Cardiac muscle cell (in vitro differentiated cells and primary cell): ENCODE data around the gene CD164L2. TPM values are rescaled to one million over a fixed set of nuclear protein-coding genes. Genes with fewer than 3 reads are reported as not detected.

Source experiments
- DNase-seq, 2 donors: peaks; one replicate each; pipeline versions ENCODE4 v3.0.0 to v3.0.0-alpha.2; 2010 to 2017; ENCODE audit warnings: low read depth in 1 of 2, low spot score in 1 of 2
- H3K27ac ChIP-seq: fragments of 200-600 bp; sonication (generic); 2 replicates; pipeline ENCODE4 v1.5.1; 2016
- H3K27me3 ChIP-seq: fragments of 200-600 bp; sonication (generic); 2 replicates; pipeline ENCODE4 v1.6.0; 2016; ENCODE audit warnings: control low read depth
- H3K36me3 ChIP-seq: fragments of 200-600 bp; sonication (generic); 2 replicates; pipeline ENCODE4 v1.5.1; 2016; ENCODE audit warnings: control low read depth
- H3K4me1 ChIP-seq: fragments of 200-600 bp; sonication (generic); 2 replicates; pipeline ENCODE4 v1.8.1; 2017; ENCODE audit warnings: low read depth, mild to moderate bottlenecking, mixed run types
- H3K4me3 ChIP-seq: fragments of 200-600 bp; sonication (generic); 2 replicates; pipeline ENCODE4 v1.5.1; 2016; ENCODE audit warnings: mild to moderate bottlenecking
- H3K9me3 ChIP-seq: fragments of 200-600 bp; sonication (generic); 2 replicates; pipeline ENCODE4 v1.5.1; 2017; ENCODE audit warnings: low read depth, mild to moderate bottlenecking, control low read depth
- polyA plus RNA-seq: library from polyadenylated mRNA; unstranded; fragments of >200 nt; fragmentation: Nextera tagmentation; extraction: Ambion mirVana; gene quantifications from 2 replicates; pipeline ENCODE4 v1.2.1, GENCODE V29; 2016
- total RNA-seq: library from RNA; depleted of rRNA; stranded (reverse); fragments of >200 nt; gene quantifications from 2 replicates; pipeline ENCODE4 v1.2.3, GENCODE V29; 2016
- TF ChIP-seq, protein P1 (sequence below): IDR thresholded peaks from 2 replicates; pipeline ENCODE4 v1.5.1; 2012; ENCODE audit warnings: low read depth, mild to moderate bottlenecking, low read length

Gene CD164L2
- total and polyA plus RNA-seq, 2 experiments from 2014 or later = 0.24 to 0.62 TPM

DNA sequence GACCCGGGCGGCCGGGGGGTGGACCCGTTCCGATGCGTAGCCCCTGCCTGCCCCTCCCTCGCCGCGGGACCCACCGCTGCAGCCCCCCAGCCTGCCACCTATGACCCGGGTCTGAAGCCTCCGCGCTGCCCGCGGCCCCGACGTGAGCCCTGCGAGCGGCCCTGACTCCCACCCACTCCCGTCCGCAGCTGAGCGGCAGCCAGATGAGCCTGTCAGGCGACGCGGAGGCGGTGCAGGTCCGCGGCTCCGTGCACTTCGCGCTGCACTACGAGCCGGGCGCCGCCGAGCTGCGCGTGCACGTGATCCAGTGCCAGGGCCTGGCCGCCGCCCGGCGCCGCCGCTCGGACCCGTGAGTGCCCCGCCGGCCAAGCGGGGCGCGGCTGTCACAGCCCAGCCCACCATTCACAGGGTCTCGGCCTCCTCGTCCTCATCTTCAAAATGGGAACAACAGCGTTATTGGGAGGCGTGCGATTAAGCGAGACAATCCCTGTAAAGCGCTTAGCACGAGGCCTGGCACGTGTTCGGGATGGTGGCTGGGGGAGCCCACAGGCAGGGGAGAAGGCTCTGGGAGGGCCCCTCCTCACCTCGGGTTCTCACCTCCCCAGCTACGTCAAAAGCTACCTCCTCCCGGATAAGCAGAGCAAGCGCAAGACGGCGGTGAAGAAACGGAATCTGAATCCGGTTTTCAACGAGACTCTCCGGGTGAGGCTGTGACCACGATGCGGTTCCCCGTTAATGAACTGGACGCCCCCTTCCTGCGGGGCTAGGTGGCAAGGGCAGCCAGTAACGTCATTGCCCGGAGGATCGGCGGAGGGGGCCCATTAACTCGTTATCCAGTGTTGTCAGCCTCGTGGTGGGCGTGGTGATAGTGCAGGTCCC lies 33.1 kb downstream of the CD164L2 start:
- peak; percentile 83 to 89 for DNase-seq
- peak overlapping the region; percentile 24 for H3K27ac ChIP-seq
- H3K27me3 ChIP-seq = no peaks in the 10 kb centered on the region
- H3K4me1 ChIP-seq = peaks cover 5% of the 10 kb centered on the region
- TF ChIP-seq, protein P1, sequence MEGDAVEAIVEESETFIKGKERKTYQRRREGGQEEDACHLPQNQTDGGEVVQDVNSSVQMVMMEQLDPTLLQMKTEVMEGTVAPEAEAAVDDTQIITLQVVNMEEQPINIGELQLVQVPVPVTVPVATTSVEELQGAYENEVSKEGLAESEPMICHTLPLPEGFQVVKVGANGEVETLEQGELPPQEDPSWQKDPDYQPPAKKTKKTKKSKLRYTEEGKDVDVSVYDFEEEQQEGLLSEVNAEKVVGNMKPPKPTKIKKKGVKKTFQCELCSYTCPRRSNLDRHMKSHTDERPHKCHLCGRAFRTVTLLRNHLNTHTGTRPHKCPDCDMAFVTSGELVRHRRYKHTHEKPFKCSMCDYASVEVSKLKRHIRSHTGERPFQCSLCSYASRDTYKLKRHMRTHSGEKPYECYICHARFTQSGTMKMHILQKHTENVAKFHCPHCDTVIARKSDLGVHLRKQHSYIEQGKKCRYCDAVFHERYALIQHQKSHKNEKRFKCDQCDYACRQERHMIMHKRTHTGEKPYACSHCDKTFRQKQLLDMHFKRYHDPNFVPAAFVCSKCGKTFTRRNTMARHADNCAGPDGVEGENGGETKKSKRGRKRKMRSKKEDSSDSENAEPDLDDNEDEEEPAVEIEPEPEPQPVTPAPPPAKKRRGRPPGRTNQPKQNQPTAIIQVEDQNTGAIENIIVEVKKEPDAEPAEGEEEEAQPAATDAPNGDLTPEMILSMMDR = no peak
- H3K36me3 ChIP-seq = no peaks in the 10 kb centered on the region
- peak overlapping the region; percentile 47 for H3K4me3 ChIP-seq
- H3K9me3 ChIP-seq = no peaks in the 10 kb centered on the region

DNA sequence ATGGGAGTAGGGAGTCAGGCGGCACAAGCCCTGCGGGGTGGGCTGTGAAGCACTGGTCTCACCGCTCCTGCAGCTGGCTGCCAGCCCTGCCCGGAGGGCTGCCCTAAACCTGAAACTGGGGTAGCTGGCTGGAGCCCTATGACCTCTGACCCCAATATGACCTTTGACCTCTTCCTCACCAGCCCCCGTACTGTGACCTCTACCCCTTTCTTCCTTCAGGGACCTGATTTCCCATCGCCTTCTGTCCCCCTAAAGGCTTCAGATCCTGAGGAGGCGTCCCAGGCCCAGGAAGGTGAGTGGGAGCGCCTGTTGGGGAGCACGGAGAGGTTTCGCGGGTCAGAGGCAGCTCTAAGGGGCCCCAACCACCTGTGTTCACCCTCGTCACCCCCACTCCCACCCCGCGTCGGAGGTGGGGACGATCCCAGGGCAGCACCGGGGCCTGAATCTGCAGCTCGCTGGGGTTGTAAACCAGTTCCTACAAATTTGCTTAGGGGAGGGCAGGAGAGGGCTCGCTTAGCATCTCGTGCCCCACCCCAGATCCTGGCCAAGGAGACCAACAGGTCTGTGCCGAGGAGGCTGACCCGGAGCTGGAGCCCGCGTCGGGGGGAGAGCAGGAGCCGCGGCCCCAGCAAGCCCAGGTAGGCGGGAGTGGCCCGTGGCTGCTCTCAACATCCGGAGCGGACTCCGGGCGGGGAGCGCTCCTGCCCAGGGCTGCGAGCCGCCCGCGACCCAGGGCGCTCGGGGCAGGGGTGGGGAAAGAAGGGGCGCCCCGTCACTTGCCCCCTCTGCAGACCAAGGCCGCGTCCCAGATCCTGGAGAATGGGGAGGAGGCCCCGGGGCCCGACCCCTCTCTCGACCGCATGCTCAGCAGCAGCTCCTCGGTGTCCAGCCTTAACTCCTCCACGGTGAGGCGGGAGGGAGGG lies 34.0 kb downstream of the CD164L2 start:
- TF ChIP-seq, protein P1 = no peak
- H3K27me3 ChIP-seq = no peaks in the 10 kb centered on the region
- DNase-seq = peak; percentile 31 to 69
- no peaks in the 10 kb centered on the region for H3K36me3 ChIP-seq
- H3K4me1 ChIP-seq = peaks cover 5% of the 10 kb centered on the region
- no peaks in the 10 kb centered on the region for H3K9me3 ChIP-seq
- peak overlapping the region; percentile 47 for H3K4me3 ChIP-seq
- no peak overlapping the region for H3K27ac ChIP-seq

DNA sequence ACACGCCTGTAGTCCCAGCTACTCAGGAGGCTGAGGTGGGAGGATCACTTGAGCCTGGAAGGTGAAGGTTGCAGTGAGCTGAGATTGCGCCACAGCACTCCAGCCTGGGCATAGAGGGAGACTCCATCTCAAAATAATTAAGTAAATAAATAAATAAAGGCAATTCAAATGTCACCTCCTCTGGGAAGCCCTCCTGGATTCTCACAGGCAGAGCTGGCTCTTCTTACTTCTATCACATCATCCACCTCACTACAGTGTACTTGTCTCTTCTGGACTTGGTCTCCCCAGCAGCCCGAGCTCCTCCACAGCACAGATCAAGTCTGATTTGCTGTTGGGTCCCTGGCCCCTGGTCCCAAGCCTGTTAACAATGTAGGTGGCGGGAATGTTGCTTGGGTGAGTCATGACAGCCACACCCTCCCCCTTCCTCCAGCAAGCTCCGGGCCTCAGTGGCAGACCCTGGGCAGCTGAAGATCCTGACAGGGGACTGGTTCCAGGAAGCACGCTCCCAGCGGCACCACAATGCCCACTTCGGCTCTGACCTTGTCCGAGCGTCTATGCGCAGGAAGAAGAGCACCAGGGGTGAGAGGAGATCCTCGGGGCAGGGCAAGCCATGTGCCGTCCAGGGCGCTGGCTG lies 36.0 kb downstream of the CD164L2 start:
- no peaks in the 10 kb centered on the region for H3K9me3 ChIP-seq
- H3K27me3 ChIP-seq = no peaks in the 10 kb centered on the region
- H3K27ac ChIP-seq = no peak overlapping the region
- no peaks in the 10 kb centered on the region for H3K36me3 ChIP-seq
- TF ChIP-seq, protein P1 = no peak
- peaks cover 17% of the 10 kb centered on the region for H3K4me1 ChIP-seq
- DNase-seq = no peak
- H3K4me3 ChIP-seq = no peak overlapping the region

DNA sequence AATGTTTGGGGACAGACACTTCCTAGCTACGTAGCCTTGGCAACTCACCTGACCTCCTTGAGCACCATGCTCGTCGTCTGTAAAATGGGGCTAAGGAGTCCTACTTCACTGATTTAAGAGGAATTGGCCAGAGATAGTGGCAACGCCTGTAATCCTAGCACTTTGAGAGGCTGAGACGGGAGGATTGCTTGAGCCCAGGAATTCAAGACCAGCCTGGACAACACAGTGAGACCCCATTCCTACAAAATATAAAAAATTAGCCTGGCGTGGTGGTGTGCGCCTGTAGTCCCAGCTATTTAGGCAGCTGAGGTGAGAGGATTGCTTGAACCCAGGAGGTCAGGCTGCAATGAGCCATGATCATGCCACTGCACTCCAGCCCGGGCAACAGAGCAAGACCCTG lies 36.8 kb downstream of the CD164L2 start:
- TF ChIP-seq, protein P1 = no peak
- no peak for DNase-seq

GRCh38 chr1:27345272-27345671 lies 37.9 kb downstream of the CD164L2 start:
- TF ChIP-seq, protein P1 = no peak

More for the DNA sequence above, 36.8 kb downstream of the CD164L2 start:
- no peak overlapping the region for H3K4me3 ChIP-seq
- no peaks in the 10 kb centered on the region for H3K9me3 ChIP-seq
- peaks cover 24% of the 10 kb centered on the region for H3K4me1 ChIP-seq
- H3K27me3 ChIP-seq = no peaks in the 10 kb centered on the region
- H3K27ac ChIP-seq = no peak overlapping the region
- no peaks in the 10 kb centered on the region for H3K36me3 ChIP-seq

More at GRCh38 chr1:27345272-27345671, 37.9 kb downstream of the CD164L2 start:
- Histone ChIP-seq H3K9me3 (no peaks in the 10 kb centered on the region), H3K27ac (no peak overlapping the region), H3K27me3 (no peaks in the 10 kb centered on the region), H3K4me3 (no peak overlapping the region), H3K36me3 (no peaks in the 10 kb centered on the region), H3K4me1 (peaks cover 24% of the 10 kb centered on the region)
- no peak for DNase-seq
